KMS-11 (cell line): ENCODE results near the gene CYB5D1.
A peak's percentile ranks its signal among the peaks of the same experiment; 100 is the strongest.

Experiments used
- H2AFZ ChIP-seq: fragments of 200-600 bp; sonication (generic); 2 replicates; pipeline ENCODE4 v1.6.1; 2016; ENCODE audit warnings: antibody characterized with exemption, mixed run types, low read depth
- H3K27ac ChIP-seq: fragments of 200-600 bp; sonication (generic); 2 replicates; pipeline ENCODE4 v1.6.1; 2016; ENCODE audit warnings: mild to moderate bottlenecking, mixed run types
- H3K27me3 ChIP-seq: fragments of 200-600 bp; sonication (generic); 2 replicates; pipeline ENCODE4 v1.6.1; 2017; ENCODE audit warnings: mild to moderate bottlenecking, low read depth, mixed run types, moderate library complexity; ENCODE audit not compliant: insufficient read depth
- H3K36me3 ChIP-seq: fragments of 200-600 bp; sonication (generic); 2 replicates; pipeline ENCODE4 v1.6.1; 2017; ENCODE audit warnings: mild to moderate bottlenecking, mixed run types; ENCODE audit not compliant: insufficient read depth
- H3K4me1 ChIP-seq: fragments of 200-600 bp; sonication (generic); 2 replicates; pipeline ENCODE4 v1.6.1; 2016; ENCODE audit warnings: mild to moderate bottlenecking, low read depth, mixed run types; ENCODE audit not compliant: poor library complexity, severe bottlenecking
- H3K4me2 ChIP-seq: fragments of 200-600 bp; sonication (generic); 2 replicates; pipeline ENCODE4 v1.7.0; 2016; ENCODE audit warnings: mild to moderate bottlenecking, mixed run types
- H3K4me3 ChIP-seq: fragments of 200-600 bp; sonication (generic); IDR thresholded peaks from 2 replicates; pipeline ENCODE4 v1.6.1; 2017; ENCODE audit warnings: low read depth, low read length, mixed read lengths; ENCODE audit not compliant: insufficient read depth
- H3K79me2 ChIP-seq: fragments of 200-600 bp; sonication (generic); 2 replicates; pipeline ENCODE4 v1.6.1; 2016; ENCODE audit warnings: low read depth, mixed run types; ENCODE audit not compliant: insufficient read depth
- H3K9ac ChIP-seq: fragments of 200-600 bp; sonication (generic); 2 replicates; pipeline ENCODE4 v1.6.1; 2016; ENCODE audit warnings: mild to moderate bottlenecking, mixed run types
- H4K20me1 ChIP-seq: fragments of 200-600 bp; sonication (generic); 2 replicates; pipeline ENCODE4 v1.6.1; 2016; ENCODE audit warnings: mild to moderate bottlenecking, mixed run types; ENCODE audit not compliant: insufficient read depth
- CTCF ChIP-seq: fragments of 200-600 bp; sonication (generic); conservative IDR thresholded peaks from 2 replicates; pipeline ENCODE4 v1.6.1; 2017; ENCODE audit warnings: low read depth, mild to moderate bottlenecking, antibody characterized with exemption, low read length, moderate library complexity, mixed read lengths

The CYB5D1 gene

GRCh38 chr17:7837408-7838088 lies 20.3 kb upstream of the CYB5D1 start:
- Histone ChIP-seq H3K4me1 (peaks cover 10% of the 10 kb centered on the region), H2AFZ (no peak overlapping the region), H3K4me2 (peak overlapping the region; percentile 39; the same call in 1 of the 2 replicates), H4K20me1 (no peaks in the 10 kb centered on the region), H3K79me2 (no peaks in the 10 kb centered on the region), H3K9ac (no peak overlapping the region), H3K27me3 (no peaks in the 10 kb centered on the region), H3K4me3 (no peak overlapping the region), H3K36me3 (no peaks in the 10 kb centered on the region), H3K27ac (no peak overlapping the region)
- TF ChIP-seq CTCF = no peak

DNA sequence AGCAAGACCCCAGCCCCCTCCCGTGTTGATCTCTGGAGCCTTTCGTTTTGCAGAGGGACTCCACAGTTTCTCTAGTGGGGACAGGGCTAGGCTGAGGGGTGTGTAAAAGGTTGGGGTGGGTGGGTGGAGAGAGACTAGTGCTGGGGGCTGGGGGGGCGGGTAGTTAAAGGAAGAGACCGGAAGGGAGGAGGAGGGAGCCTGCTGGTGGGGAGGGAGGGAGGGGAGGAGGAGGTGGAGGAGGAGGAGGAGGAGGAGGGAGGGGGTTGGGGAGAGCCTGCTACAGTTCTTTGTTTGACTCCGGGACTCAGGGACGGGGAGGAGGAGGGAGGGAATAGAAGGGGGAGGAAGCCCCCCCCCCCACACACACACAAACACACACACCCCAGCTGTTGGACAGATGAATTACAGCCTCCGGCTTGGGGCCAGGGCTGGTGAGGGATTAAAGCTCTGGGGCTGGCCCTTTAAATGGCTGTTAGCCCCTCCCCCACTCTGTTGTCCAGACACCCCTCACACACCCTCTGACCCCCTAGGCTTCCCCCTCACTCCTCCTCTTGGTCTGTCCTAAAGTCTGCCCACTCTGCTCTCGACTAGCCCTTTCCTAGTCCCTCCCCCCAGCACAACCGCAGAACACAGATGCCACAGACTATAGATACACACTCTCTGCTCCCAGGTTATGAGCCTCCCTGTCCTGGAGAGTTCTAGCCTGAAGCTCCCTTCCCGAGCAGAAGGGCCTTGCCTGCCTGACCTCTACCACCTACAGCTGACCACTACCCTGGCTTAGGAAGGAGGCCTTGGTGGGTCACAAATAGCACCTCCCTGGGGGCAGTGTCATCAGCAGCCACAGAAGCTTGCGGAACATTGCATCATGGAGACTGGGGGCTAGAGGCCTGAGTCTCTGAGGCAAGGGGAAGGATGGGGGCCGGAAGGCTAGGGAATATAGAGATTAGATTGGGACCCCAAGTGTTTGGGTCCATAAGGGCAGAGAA lies 19.4 kb upstream of the CYB5D1 start:
- Histone ChIP-seq H3K9ac (no peak overlapping the region), H3K27ac (no peak overlapping the region), H3K4me3 (no peak overlapping the region)

GRCh38 chr17:7839190-7839875 lies 18.5 kb upstream of the CYB5D1 start:
- H3K9ac ChIP-seq = no peak overlapping the region
- peaks cover 10% of the 10 kb centered on the region for H3K4me1 ChIP-seq
- H3K4me2 ChIP-seq = no peak overlapping the region
- no peaks in the 10 kb centered on the region for H3K36me3 ChIP-seq
- no peaks in the 10 kb centered on the region for H4K20me1 ChIP-seq
- H3K27me3 ChIP-seq = no peaks in the 10 kb centered on the region
- no peak for TF ChIP-seq CTCF
- no peak overlapping the region for H3K27ac ChIP-seq
- H3K4me3 ChIP-seq = no peak overlapping the region
- no peak overlapping the region for H2AFZ ChIP-seq
- no peaks in the 10 kb centered on the region for H3K79me2 ChIP-seq

More for the DNA sequence above, 19.4 kb upstream of the CYB5D1 start:
- Histone ChIP-seq H3K79me2 (no peaks in the 10 kb centered on the region), H3K36me3 (no peaks in the 10 kb centered on the region), H4K20me1 (no peaks in the 10 kb centered on the region), H3K27me3 (no peaks in the 10 kb centered on the region), H3K4me2 (peak overlapping the region; percentile 45; the same call in 1 of the 2 replicates), H3K4me1 (peaks cover 10% of the 10 kb centered on the region), H2AFZ (no peak overlapping the region)
- no peak for TF ChIP-seq CTCF

DNA sequence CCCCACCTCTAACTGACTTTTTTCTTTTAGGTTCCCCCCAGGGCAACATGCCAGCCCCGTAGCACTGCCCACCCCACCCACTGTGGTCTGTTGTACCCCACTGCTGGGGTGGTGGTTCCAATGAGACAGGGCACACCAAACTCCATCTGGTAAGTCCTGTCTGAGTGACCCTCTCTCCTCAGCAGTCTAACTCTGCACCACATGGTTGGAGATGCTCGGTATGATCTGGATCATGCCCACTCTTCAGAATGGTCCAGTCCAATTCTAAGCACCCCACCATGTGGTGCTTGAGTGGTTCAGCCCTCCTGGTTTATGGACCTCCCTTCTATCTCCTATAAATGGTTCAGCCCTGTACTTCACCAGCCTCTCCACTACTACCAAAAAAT lies 17.9 kb upstream of the CYB5D1 start:
- no peaks in the 10 kb centered on the region for H3K79me2 ChIP-seq
- H3K4me2 ChIP-seq = no peak overlapping the region
- no peak for TF ChIP-seq CTCF
- H4K20me1 ChIP-seq = no peaks in the 10 kb centered on the region
- no peak overlapping the region for H3K4me3 ChIP-seq
- no peak overlapping the region for H3K9ac ChIP-seq
- peaks cover 10% of the 10 kb centered on the region for H3K4me1 ChIP-seq
- H3K36me3 ChIP-seq = no peaks in the 10 kb centered on the region
- H3K27ac ChIP-seq = no peak overlapping the region
- no peaks in the 10 kb centered on the region for H3K27me3 ChIP-seq
- H2AFZ ChIP-seq = no peak overlapping the region
